Caco-2 (cell line): ENCODE data around the gene RGS5. TPM values are rescaled to one million over a fixed set of nuclear protein-coding genes. Genes with fewer than 3 reads are reported as not detected.
"Not testable (repeated sequence)": the region's sequence is repeated elsewhere in the genome, so short reads cannot be mapped to it uniquely, and the experiment has no call there.

ENCODE experiments used
- BruUV-seq: library from RNA; stranded (reverse); fragments of 400-500 nt; replicated peaks from 2 replicates; lab custom pipeline; 2021; lab: Mats Ljungman, UMichigan
- CTCF ChIA-PET: fragments of 300-600 bp; sonication (Branson Sonifier 250); formaldehyde crosslinking; loops from one replicate; lab custom pipeline; 2022; ENCODE audit warnings: antibody characterized with exemption; lab: Charles Lee
- POLR2A ChIA-PET: fragments of 300-600 bp; sonication (Branson Sonifier 250); formaldehyde crosslinking; loops from one replicate; lab custom pipeline; 2022; ENCODE audit warnings: antibody characterized with exemption; lab: Charles Lee
- DNase-seq, 2 experiments: peaks; one replicate each; pipeline versions ENCODE4 v3.0.0 to v3.0.0-alpha.2; 2020 to 2022
- H3K27me3 ChIP-seq: replicated peaks from 2 replicates; pipeline ENCODE4 v1.6.0; 2011; ENCODE audit warnings: low read length; ENCODE audit not compliant: control insufficient read depth, insufficient read depth
- H3K36me3 ChIP-seq: 2 replicates; pipeline ENCODE4 v1.5.1; 2011; ENCODE audit warnings: low read length; ENCODE audit not compliant: control insufficient read depth, insufficient read depth
- H3K4me1 ChIP-seq: fragments of 250-450 bp; sonication (Bioruptor Pico); 2 replicates; pipeline ENCODE4 v1.5.1; 2020; ENCODE audit warnings: mild to moderate bottlenecking
- H3K4me3 ChIP-seq: 2 replicates; pipeline ENCODE4 v1.5.1; 2011; ENCODE audit warnings: low read depth, mild to moderate bottlenecking, control low read depth, low read length
- H3K9me3 ChIP-seq: fragments of 250-450 bp; sonication (Bioruptor Pico); 2 replicates; pipeline ENCODE4 v1.5.1; 2020; ENCODE audit warnings: mild to moderate bottlenecking, moderate library complexity
- H3K27ac Mint-ChIP-seq: one replicate; pipeline ENCODE4 v1.8.0; 2022; ENCODE audit warnings: mixed read lengths; ENCODE audit not compliant: unreplicated experiment
- H3K27me3 Mint-ChIP-seq: one replicate; pipeline ENCODE4 v1.8.0; 2022; ENCODE audit warnings: mixed read lengths; ENCODE audit not compliant: insufficient read depth, unreplicated experiment
- H3K36me3 Mint-ChIP-seq: one replicate; pipeline ENCODE4 v1.8.0; 2022; ENCODE audit warnings: mild to moderate bottlenecking, mixed read lengths; ENCODE audit not compliant: insufficient read depth, unreplicated experiment
- H3K4me1 Mint-ChIP-seq: one replicate; pipeline ENCODE4 v1.8.0; 2022; ENCODE audit warnings: low read depth, mixed read lengths; ENCODE audit not compliant: unreplicated experiment
- H3K4me3 Mint-ChIP-seq: one replicate; pipeline ENCODE4 v1.8.0; 2022; ENCODE audit warnings: mild to moderate bottlenecking, moderate library complexity, mixed read lengths; ENCODE audit not compliant: unreplicated experiment
- H3K9me3 Mint-ChIP-seq: one replicate; pipeline ENCODE4 v1.8.0; 2022; ENCODE audit warnings: mixed read lengths; ENCODE audit not compliant: unreplicated experiment
- intact Hi-C: fragments of 100-400 bp; cut with micrococcal nuclease; formaldehyde crosslinking; loops from one replicate; pipeline ENCODE4 v1.10.0; 2022; ENCODE audit not compliant: unreplicated experiment
- total RNA-seq: library from RNA; stranded (reverse); gene quantifications from 2 replicates; pipeline ENCODE4 v1.2.3, GENCODE V29; 2022
- TF ChIP-seq, protein P1 (sequence below), 2 experiments: fragments of 200-600 bp in 1 of 2; IDR thresholded peaks; 1 replicate in 1 of 2; 2 replicates in 1 of 2; pipeline versions ENCODE4 v1.5.1 to v1.8.0; 2011 to 2022; ENCODE audit warnings: antibody characterized with exemption in 1 of 2, control low read depth in 1 of 2, inconsistent platforms in 1 of 2, low read depth in 1 of 2, low read length in 1 of 2, mild to moderate bottlenecking in 1 of 2, moderate library complexity in 1 of 2; ENCODE audit not compliant: insufficient read depth in 1 of 2, severe bottlenecking in 1 of 2, unreplicated experiment in 1 of 2

The RGS5 gene
- total RNA-seq, 1 experiment from 2014 or later = 8.4 TPM

DNA sequence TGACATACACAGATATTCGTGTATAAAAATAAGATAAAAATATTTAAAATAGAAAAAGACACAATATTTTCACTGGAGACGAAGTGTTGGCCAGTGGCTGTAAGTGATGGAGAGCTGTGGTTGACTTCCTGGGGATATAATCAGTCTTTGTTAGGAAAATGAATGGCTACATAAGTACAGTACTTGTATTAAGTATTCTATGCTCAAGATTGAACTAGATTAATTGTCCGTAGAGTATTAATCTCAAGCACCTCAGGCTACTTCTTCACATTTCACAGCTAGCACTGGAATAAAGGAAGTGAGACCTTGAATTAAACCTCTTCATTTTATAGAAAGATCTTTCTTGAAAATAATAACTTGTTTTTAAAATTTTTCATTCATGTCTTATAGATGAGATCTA is 39.0 kb upstream of the RGS5 start:
- H3K27me3 Mint-ChIP-seq = no peaks in the 10 kb centered on the region

DNA sequence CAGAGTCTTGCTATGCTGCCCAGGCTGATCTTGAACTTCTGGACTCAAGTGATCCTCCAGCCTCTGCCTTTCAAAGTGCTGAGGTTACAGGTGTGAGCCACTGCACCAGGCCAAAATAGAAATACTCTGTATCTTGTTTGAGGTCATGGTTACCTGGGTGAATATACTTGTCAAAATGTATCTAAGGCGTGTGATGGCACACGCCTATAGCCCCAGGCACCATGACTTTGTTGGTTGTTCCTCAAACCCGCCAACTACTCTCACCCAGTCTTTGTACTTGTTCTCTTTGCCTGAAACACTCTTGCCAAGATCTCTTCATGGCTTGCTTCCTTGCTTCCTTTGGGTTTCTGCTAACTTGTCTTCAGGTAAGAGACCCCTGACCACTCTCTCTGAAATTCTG is 38.0 kb upstream of the RGS5 start:
- Mint-ChIP-seq H3K27ac (no peak overlapping the region), H3K36me3 (no peaks in the 10 kb centered on the region), H3K9me3 (no peaks in the 10 kb centered on the region), H3K4me3 (no peak overlapping the region), H3K27me3 (no peaks in the 10 kb centered on the region), H3K4me1 (no peaks in the 10 kb centered on the region)
- H3K9me3 ChIP-seq = no peaks in the 10 kb centered on the region
- ChIA-PET CTCF (no interaction called here), POLR2A (no interaction called here)
- no peak overlapping the region for H3K4me3 ChIP-seq
- no peaks in the 10 kb centered on the region for H3K27me3 ChIP-seq
- no TSS peak for BruUV-seq
- no peak for DNase-seq
- H3K4me1 ChIP-seq = no peaks in the 10 kb centered on the region
- H3K36me3 ChIP-seq = no peaks in the 10 kb centered on the region
- TF ChIP-seq, protein P1, sequence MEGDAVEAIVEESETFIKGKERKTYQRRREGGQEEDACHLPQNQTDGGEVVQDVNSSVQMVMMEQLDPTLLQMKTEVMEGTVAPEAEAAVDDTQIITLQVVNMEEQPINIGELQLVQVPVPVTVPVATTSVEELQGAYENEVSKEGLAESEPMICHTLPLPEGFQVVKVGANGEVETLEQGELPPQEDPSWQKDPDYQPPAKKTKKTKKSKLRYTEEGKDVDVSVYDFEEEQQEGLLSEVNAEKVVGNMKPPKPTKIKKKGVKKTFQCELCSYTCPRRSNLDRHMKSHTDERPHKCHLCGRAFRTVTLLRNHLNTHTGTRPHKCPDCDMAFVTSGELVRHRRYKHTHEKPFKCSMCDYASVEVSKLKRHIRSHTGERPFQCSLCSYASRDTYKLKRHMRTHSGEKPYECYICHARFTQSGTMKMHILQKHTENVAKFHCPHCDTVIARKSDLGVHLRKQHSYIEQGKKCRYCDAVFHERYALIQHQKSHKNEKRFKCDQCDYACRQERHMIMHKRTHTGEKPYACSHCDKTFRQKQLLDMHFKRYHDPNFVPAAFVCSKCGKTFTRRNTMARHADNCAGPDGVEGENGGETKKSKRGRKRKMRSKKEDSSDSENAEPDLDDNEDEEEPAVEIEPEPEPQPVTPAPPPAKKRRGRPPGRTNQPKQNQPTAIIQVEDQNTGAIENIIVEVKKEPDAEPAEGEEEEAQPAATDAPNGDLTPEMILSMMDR (IDR thresholded peaks at IDR 0.05; ENCODE audit: insufficient read depth in 1 of 2, low read depth in 1 of 2, low read length in 1 of 2, severe bottlenecking in 1 of 2, unreplicated experiment in 1 of 2) = no peak
- intact Hi-C loops = no loop called here

More for the DNA sequence above, 39.0 kb upstream of the RGS5 start:
- intact Hi-C loops = no loop called here
- H3K9me3 ChIP-seq = no peaks in the 10 kb centered on the region
- TF ChIP-seq, protein P1 (IDR thresholded peaks at IDR 0.05; ENCODE audit: insufficient read depth in 1 of 2, low read depth in 1 of 2, low read length in 1 of 2, severe bottlenecking in 1 of 2, unreplicated experiment in 1 of 2) = no peak
- Mint-ChIP-seq H3K4me3 (no peak overlapping the region), H3K27ac (no peak overlapping the region), H3K36me3 (no peaks in the 10 kb centered on the region), H3K9me3 (no peaks in the 10 kb centered on the region), H3K4me1 (no peaks in the 10 kb centered on the region)
- H3K27me3 ChIP-seq = no peaks in the 10 kb centered on the region
- H3K36me3 ChIP-seq = no peaks in the 10 kb centered on the region
- no peaks in the 10 kb centered on the region for H3K4me1 ChIP-seq
- DNase-seq = no peak
- BruUV-seq = no TSS peak
- CTCF ChIA-PET = no interaction called here
- no peak overlapping the region for H3K4me3 ChIP-seq
- POLR2A ChIA-PET = no interaction called here

DNA sequence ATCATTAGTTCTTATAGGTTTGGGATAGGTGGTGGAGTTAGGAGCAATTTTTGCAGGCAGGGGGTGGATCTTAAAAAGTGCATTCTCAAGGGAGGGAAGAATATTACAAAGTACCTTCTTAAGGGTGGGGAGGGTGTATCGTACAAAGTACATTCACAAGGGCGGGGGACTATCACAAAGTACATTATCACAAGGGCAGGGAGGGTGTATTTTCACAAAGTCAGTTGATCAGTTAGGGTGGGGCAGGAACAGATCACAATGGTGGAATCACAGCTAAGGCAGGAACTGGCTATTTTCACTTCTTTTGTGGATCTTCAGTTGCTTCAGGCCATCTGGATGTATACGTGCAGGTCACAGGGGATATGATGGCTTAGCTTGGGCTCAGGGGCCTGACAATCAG is 30.9 kb upstream of the RGS5 start:
- H3K36me3 ChIP-seq, H3K27me3 ChIP-seq, H3K9me3 ChIP-seq, H3K27me3 Mint-ChIP-seq, intact Hi-C loops, H3K4me1 Mint-ChIP-seq, H3K4me1 ChIP-seq, CTCF ChIA-PET, H3K9me3 Mint-ChIP-seq, H3K27ac Mint-ChIP-seq, H3K4me3 ChIP-seq, H3K36me3 Mint-ChIP-seq, H3K4me3 Mint-ChIP-seq, POLR2A ChIA-PET, BruUV-seq, DNase-seq: not testable (repeated sequence)

DNA sequence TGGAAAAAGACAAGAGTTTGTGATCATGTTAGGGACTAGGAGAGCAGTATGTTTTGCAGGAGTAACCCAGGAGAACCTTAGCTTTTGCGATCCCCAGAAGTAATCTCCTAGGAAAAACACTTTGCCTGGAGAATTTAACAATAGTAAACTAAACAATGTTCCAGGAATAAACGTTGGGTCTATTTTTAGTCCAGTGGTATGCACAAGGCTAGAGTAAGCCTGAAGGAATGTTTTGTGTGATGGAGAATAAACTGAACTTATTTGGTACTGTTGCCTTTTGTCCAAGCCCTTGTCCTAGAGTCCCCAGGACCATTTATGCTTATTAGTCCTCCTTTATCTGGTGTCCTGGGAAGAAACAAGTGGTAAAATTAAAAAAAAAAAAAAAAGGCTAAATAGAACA is 28.7 kb upstream of the RGS5 start:
- ChIA-PET POLR2A (no interaction called here), CTCF (no interaction called here)
- Histone ChIP-seq H3K4me1 (no peaks in the 10 kb centered on the region), H3K36me3 (no peaks in the 10 kb centered on the region), H3K4me3 (no peak overlapping the region), H3K27me3 (no peaks in the 10 kb centered on the region), H3K9me3 (no peaks in the 10 kb centered on the region; the same call in 1 of the 2 replicates)
- intact Hi-C loops = no loop called here
- no peak overlapping the region for H3K4me3 Mint-ChIP-seq
- TF ChIP-seq, protein P1 (IDR thresholded peaks at IDR 0.05; ENCODE audit: insufficient read depth in 1 of 2, low read depth in 1 of 2, low read length in 1 of 2, severe bottlenecking in 1 of 2, unreplicated experiment in 1 of 2) = no peak
- no peaks in the 10 kb centered on the region for H3K4me1 Mint-ChIP-seq
- BruUV-seq = no TSS peak
- no peak for DNase-seq
- no peaks in the 10 kb centered on the region for H3K27me3 Mint-ChIP-seq
- no peaks in the 10 kb centered on the region for H3K36me3 Mint-ChIP-seq
- peaks cover 11% of the 10 kb centered on the region for H3K9me3 Mint-ChIP-seq
- H3K27ac Mint-ChIP-seq = no peak overlapping the region
